Activated CD4-positive, alpha-beta memory T cell treated with anti-CD3 and anti-CD28 coated beads, Interleukin-2, amount 10 ng/mL, durations not matched to agents 7 days and 5 days (primary cell): ENCODE data around the gene GSTT4. TPM values are rescaled to one million over a fixed set of nuclear protein-coding genes. Genes with fewer than 3 reads are reported as not detected.

ENCODE experiments used
- CTCF ChIA-PET: fragments of 350-600 bp; sonication (Branson Sonifier 250); formaldehyde crosslinking; loops from one replicate; lab custom pipeline; 2021; ENCODE audit warnings: antibody characterized with exemption, inconsistent platforms; lab: Charles Lee
- POLR2A ChIA-PET: fragments of 350-600 bp; sonication (Branson Sonifier 250); formaldehyde crosslinking; loops from one replicate; lab custom pipeline; 2021; ENCODE audit warnings: antibody characterized with exemption; lab: Charles Lee
- DNase-seq: peaks from one replicate; pipeline ENCODE4 v3.0.0-alpha.2; 2020
- H3K27ac Mint-ChIP-seq: one replicate; pipeline ENCODE4 v1.8.0; 2021; ENCODE audit warnings: mild to moderate bottlenecking, mixed read lengths
- H3K27me3 Mint-ChIP-seq: one replicate; pipeline ENCODE4 v1.8.0; 2021; ENCODE audit warnings: mixed read lengths
- H3K36me3 Mint-ChIP-seq: one replicate; pipeline ENCODE4 v1.8.0; 2021; ENCODE audit warnings: low read depth, mixed read lengths
- H3K4me1 Mint-ChIP-seq: one replicate; pipeline ENCODE4 v1.8.0; 2021; ENCODE audit warnings: mixed read lengths
- H3K4me3 Mint-ChIP-seq: one replicate; pipeline ENCODE4 v1.8.0; 2021; ENCODE audit warnings: mild to moderate bottlenecking, mixed read lengths
- H3K9me3 Mint-ChIP-seq: one replicate; pipeline ENCODE4 v1.8.0; 2021; ENCODE audit warnings: mixed read lengths
- total RNA-seq, 2 experiments: library from RNA; stranded (reverse); gene quantifications; one replicate each; pipeline ENCODE4 v1.2.3, GENCODE V29; 2021

The GSTT4 gene
- total RNA-seq, 2 experiments from 2014 or later, result not detected

- H3K9me3 Mint-ChIP-seq, result no peaks in the 10 kb centered on the region
- ChIA-PET POLR2A (no interaction called here), CTCF (no interaction called here)
- H3K4me3 Mint-ChIP-seq, result no peak overlapping the region
- peaks cover 36% of the 10 kb centered on the region for H3K36me3 Mint-ChIP-seq
- H3K4me1 Mint-ChIP-seq, result peaks cover 3% of the 10 kb centered on the region
- H3K27me3 Mint-ChIP-seq, result no peaks in the 10 kb centered on the region
- no peak overlapping the region for H3K27ac Mint-ChIP-seq
- DNase-seq, result no peak
Measured at GRCh38 chr22:24035296-24035695, 30.0 kb upstream of the GSTT4 start.

- POLR2A ChIA-PET, result no interaction called here
- Mint-ChIP-seq H3K36me3 (peaks cover 28% of the 10 kb centered on the region), H3K4me3 (no peak overlapping the region), H3K9me3 (no peaks in the 10 kb centered on the region), H3K4me1 (peaks cover 3% of the 10 kb centered on the region), H3K27ac (no peak overlapping the region), H3K27me3 (no peaks in the 10 kb centered on the region)
- CTCF ChIA-PET, result no interaction called here
- DNase-seq, result no peak
Measured at GRCh38 chr22:24033731-24034130, 28.5 kb upstream of the GSTT4 start.

- H3K27ac Mint-ChIP-seq, result no peak overlapping the region
- ChIA-PET POLR2A (interaction anchor here (1.2 to 2.8 kb wide), 3 partner anchors 9 to 19 kb away, joined by 3 to 7 read pairs (median 6); partner anchors contain the start of gene CABIN1), CTCF (no interaction called here)
- no peak overlapping the region for H3K4me3 Mint-ChIP-seq
- H3K36me3 Mint-ChIP-seq, result peaks cover 28% of the 10 kb centered on the region
- no peaks in the 10 kb centered on the region for H3K9me3 Mint-ChIP-seq
- no peaks in the 10 kb centered on the region for H3K27me3 Mint-ChIP-seq
- peaks cover 11% of the 10 kb centered on the region for H3K4me1 Mint-ChIP-seq
- DNase-seq, result no peak
Measured at GRCh38 chr22:24030186-24030702, 25.0 kb upstream of the GSTT4 start.

GRCh38 chr22:24029304-24029703 lies 24.1 kb upstream of the GSTT4 start:
- no peaks in the 10 kb centered on the region for H3K9me3 Mint-ChIP-seq
- ChIA-PET POLR2A (interaction anchor here (1.2 to 2.8 kb wide), 2 partner anchors 9 to 16 kb away, joined by 3 to 7 read pairs; no protein-coding TSS in a partner anchor), CTCF (no interaction called here)
- DNase-seq, result no peak
- H3K4me3 Mint-ChIP-seq, result no peak overlapping the region
- no peak overlapping the region for H3K27ac Mint-ChIP-seq
- H3K36me3 Mint-ChIP-seq, result peaks cover 37% of the 10 kb centered on the region
- peaks cover 11% of the 10 kb centered on the region for H3K4me1 Mint-ChIP-seq
- H3K27me3 Mint-ChIP-seq, result no peaks in the 10 kb centered on the region

GRCh38 chr22:24028533-24028932 lies 23.3 kb upstream of the GSTT4 start:
- Mint-ChIP-seq H3K4me1 (peaks cover 14% of the 10 kb centered on the region), H3K36me3 (peaks cover 39% of the 10 kb centered on the region), H3K27ac (no peak overlapping the region), H3K27me3 (no peaks in the 10 kb centered on the region), H3K9me3 (no peaks in the 10 kb centered on the region), H3K4me3 (no peak overlapping the region)
- no peak for DNase-seq
- ChIA-PET CTCF (no interaction called here), POLR2A (interaction anchor here (1.0 to 2.8 kb wide), 3 partner anchors 10 to 18 kb away, joined by 3 to 7 read pairs (median 4); partner anchors contain the start of gene CABIN1)

GRCh38 chr22:24027991-24028390 lies 22.7 kb upstream of the GSTT4 start:
- H3K4me1 Mint-ChIP-seq, result peaks cover 19% of the 10 kb centered on the region
- H3K27ac Mint-ChIP-seq, result no peak overlapping the region
- H3K4me3 Mint-ChIP-seq, result no peak overlapping the region
- POLR2A ChIA-PET, result interaction anchor here (1.0 to 1.8 kb wide), 2 partner anchors 16 to 17 kb away, joined by 3 to 4 read pairs; partner anchors contain the start of gene CABIN1
- DNase-seq, result no peak
- no peaks in the 10 kb centered on the region for H3K27me3 Mint-ChIP-seq
- H3K9me3 Mint-ChIP-seq, result no peaks in the 10 kb centered on the region
- CTCF ChIA-PET, result no interaction called here
- H3K36me3 Mint-ChIP-seq, result peaks cover 44% of the 10 kb centered on the region

- Mint-ChIP-seq H3K4me1 (peaks cover 22% of the 10 kb centered on the region), H3K27ac (no peak overlapping the region)
- CTCF ChIA-PET, result interaction anchor here (1.0 kb wide), 1 partner anchor 129 kb away, joined by 3 read pairs; no protein-coding TSS in a partner anchor
Measured at GRCh38 chr22:24027389-24027975, 22.2 kb upstream of the GSTT4 start.

GRCh38 chr22:24026733-24027132 lies 21.5 kb upstream of the GSTT4 start:
- ChIA-PET CTCF (interaction anchor here (1.0 kb wide), 1 partner anchor 130 kb away, joined by 3 read pairs; no protein-coding TSS in a partner anchor), POLR2A (interaction anchor here (1.8 kb wide), 1 partner anchor 14 kb away, joined by 4 read pairs; no protein-coding TSS in a partner anchor)
- no peaks in the 10 kb centered on the region for H3K27me3 Mint-ChIP-seq
- H3K36me3 Mint-ChIP-seq, result peaks cover 45% of the 10 kb centered on the region
- H3K4me3 Mint-ChIP-seq, result no peak overlapping the region
- H3K9me3 Mint-ChIP-seq, result no peaks in the 10 kb centered on the region
- DNase-seq, result no peak
- peaks cover 22% of the 10 kb centered on the region for H3K4me1 Mint-ChIP-seq
- H3K27ac Mint-ChIP-seq, result no peak overlapping the region

More at GRCh38 chr22:24027389-24027975, 22.2 kb upstream of the GSTT4 start:
- peaks cover 45% of the 10 kb centered on the region for H3K36me3 Mint-ChIP-seq
- H3K4me3 Mint-ChIP-seq, result no peak overlapping the region
- POLR2A ChIA-PET, result interaction anchor here (1.8 kb wide), 1 partner anchor 15 kb away, joined by 4 read pairs; no protein-coding TSS in a partner anchor
- no peaks in the 10 kb centered on the region for H3K9me3 Mint-ChIP-seq
- DNase-seq, result no peak
- H3K27me3 Mint-ChIP-seq, result no peaks in the 10 kb centered on the region

GRCh38 chr22:24026056-24026455 lies 20.8 kb upstream of the GSTT4 start:
- CTCF ChIA-PET, result interaction anchor here (1.2 kb wide), 1 partner anchor 15 kb away, joined by 3 read pairs; the partner anchor contains the start of gene CABIN1
- Mint-ChIP-seq H3K4me1 (peaks cover 22% of the 10 kb centered on the region), H3K9me3 (no peaks in the 10 kb centered on the region), H3K27me3 (no peaks in the 10 kb centered on the region), H3K27ac (no peak overlapping the region), H3K4me3 (no peak overlapping the region), H3K36me3 (peaks cover 45% of the 10 kb centered on the region)
- no peak for DNase-seq
- POLR2A ChIA-PET, result no interaction called here

- H3K27me3 Mint-ChIP-seq, result no peaks in the 10 kb centered on the region
- H3K4me3 Mint-ChIP-seq, result no peak overlapping the region
- peaks cover 48% of the 10 kb centered on the region for H3K36me3 Mint-ChIP-seq
- ChIA-PET POLR2A (no interaction called here), CTCF (interaction anchor here (1.2 kb wide), 1 partner anchor 14 kb away, joined by 3 read pairs; the partner anchor contains the start of gene CABIN1)
- no peaks in the 10 kb centered on the region for H3K9me3 Mint-ChIP-seq
- no peak overlapping the region for H3K27ac Mint-ChIP-seq
- H3K4me1 Mint-ChIP-seq, result peaks cover 22% of the 10 kb centered on the region
- no peak for DNase-seq
Measured at GRCh38 chr22:24025475-24025874, 20.2 kb upstream of the GSTT4 start.

GRCh38 chr22:24024354-24024753 lies 19.1 kb upstream of the GSTT4 start:
- Mint-ChIP-seq H3K4me1 (peaks cover 22% of the 10 kb centered on the region), H3K27ac (no peak overlapping the region), H3K36me3 (peaks cover 49% of the 10 kb centered on the region), H3K4me3 (no peak overlapping the region), H3K9me3 (no peaks in the 10 kb centered on the region), H3K27me3 (no peaks in the 10 kb centered on the region)
- CTCF ChIA-PET, result no interaction called here
- DNase-seq, result no peak
- POLR2A ChIA-PET, result no interaction called here

GRCh38 chr22:24023204-24023789 lies 18.0 kb upstream of the GSTT4 start:
- Mint-ChIP-seq H3K36me3 (peaks cover 48% of the 10 kb centered on the region), H3K4me3 (no peak overlapping the region), H3K27me3 (no peaks in the 10 kb centered on the region), H3K27ac (no peak overlapping the region), H3K9me3 (no peaks in the 10 kb centered on the region), H3K4me1 (peaks cover 21% of the 10 kb centered on the region)
- no peak for DNase-seq
- POLR2A ChIA-PET, result interaction anchor here (0.9 to 1.5 kb wide), 2 partner anchors 11 to 12 kb away, joined by 4 read pairs; partner anchors contain the start of gene CABIN1
- CTCF ChIA-PET, result interaction anchor here (1.0 kb wide), 1 partner anchor 12 kb away, joined by 4 read pairs; the partner anchor contains the start of gene CABIN1

GRCh38 chr22:24021304-24021703 lies 16.1 kb upstream of the GSTT4 start:
- H3K4me1 Mint-ChIP-seq, result peaks cover 20% of the 10 kb centered on the region
- no peaks in the 10 kb centered on the region for H3K27me3 Mint-ChIP-seq
- no peak overlapping the region for H3K4me3 Mint-ChIP-seq
- H3K9me3 Mint-ChIP-seq, result no peaks in the 10 kb centered on the region
- ChIA-PET POLR2A (no interaction called here), CTCF (no interaction called here)
- DNase-seq, result no peak
- H3K36me3 Mint-ChIP-seq, result peaks cover 45% of the 10 kb centered on the region
- no peak overlapping the region for H3K27ac Mint-ChIP-seq
